ENCODE results near the gene TRPM3. TPM values are rescaled to one million over a fixed set of nuclear protein-coding genes. Genes with fewer than 3 reads are reported as not detected.

Gene TRPM3
- polyA plus RNA-seq, 3 donors = not detected

GRCh38 chr9:70635790-70636189, 485.6 kb downstream of the TRPM3 start:
- intact Hi-C loops (cut with micrococcal nuclease) = no loop called here
- Mint-ChIP-seq H3K4me3 (no peak overlapping the region), H3K9me3 (no peaks in the 10 kb centered on the region), H3K4me1 (no peaks in the 10 kb centered on the region), H3K27ac (no peak overlapping the region), H3K36me3 (no peaks in the 10 kb centered on the region), H3K27me3 (ENCODE audit: low read depth in 3 of 3) (no peaks in the 10 kb centered on the region)
- 100% methylated on average over 1 of the region's 3 CpGs for WGBS (ENCODE audit: insufficient coverage)
- Histone ChIP-seq H3K4me2 (replicated peaks; ENCODE audit: extremely low read depth, low read length, poor library complexity, severe bottlenecking) (no peak overlapping the region), H3K4me1 (ENCODE audit: control insufficient read depth in 1 of 2, insufficient read depth in 2 of 2, low read length in 2 of 2) (no peaks in the 10 kb centered on the region), H4K20me1 (ENCODE audit: insufficient read depth, low read length) (no peaks in the 10 kb centered on the region), H3K36me3 (replicated peaks in 1 of 2; ENCODE audit: control insufficient read depth in 1 of 2, insufficient read depth in 2 of 2, low read length in 2 of 2) (no peaks in the 10 kb centered on the region), H3K27me3 (ENCODE audit: control insufficient read depth in 2 of 2, insufficient read depth in 2 of 2, low read length in 2 of 2) (no peaks in the 10 kb centered on the region), H3K79me2 (ENCODE audit: insufficient read depth, low read length) (no peaks in the 10 kb centered on the region), H3K9me3 (replicated peaks in 1 of 2; ENCODE audit: control insufficient read depth in 1 of 2, insufficient read depth in 1 of 2, low read length in 2 of 2) (no peaks in the 10 kb centered on the region), H2AFZ (ENCODE audit: insufficient read depth, low read depth, low read length, poor library complexity, severe bottlenecking) (no peak overlapping the region), H3K9ac (ENCODE audit: insufficient read depth, low read length, poor library complexity, severe bottlenecking) (no peak overlapping the region), H3K4me3 (replicated peaks in 1 of 3; ENCODE audit: low read depth in 2 of 3, low read length in 3 of 3) (no peak overlapping the region), H3K27ac (ENCODE audit: low read depth in 1 of 2, low read length in 2 of 2) (no peak overlapping the region)
- DNase-seq = no peak
- no peak for TF ChIP-seq CTCF (IDR thresholded peaks at IDR 0.05)

DNA sequence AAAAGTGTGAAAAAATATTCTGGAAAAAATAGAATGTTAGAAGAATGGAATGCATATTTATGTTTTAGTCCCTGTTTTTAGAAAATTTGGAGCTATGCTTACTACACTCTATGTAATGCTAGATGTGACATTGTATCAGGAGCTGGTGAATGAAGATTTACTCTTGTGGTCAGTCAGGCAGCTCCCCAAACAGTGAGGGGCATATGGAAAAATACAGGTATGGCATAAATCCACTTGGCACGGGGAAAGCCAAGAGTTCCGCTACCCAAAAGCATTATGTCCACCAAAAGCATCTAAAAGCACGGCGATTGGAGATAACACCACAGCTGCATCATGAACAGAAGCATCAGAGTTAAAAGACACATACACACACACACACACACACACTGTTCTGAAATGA, 486.7 kb downstream of the TRPM3 start:
- intact Hi-C loops (cut with micrococcal nuclease) = no loop called here
- H3K27me3 ChIP-seq (ENCODE audit: control insufficient read depth in 2 of 2, insufficient read depth in 2 of 2, low read length in 2 of 2) = no peaks in the 10 kb centered on the region

More for the DNA sequence above, 486.7 kb downstream of the TRPM3 start:
- no peak overlapping the region for H3K27ac Mint-ChIP-seq
- TF ChIP-seq CTCF (IDR thresholded peaks at IDR 0.05) = no peak
- no peak overlapping the region for H3K9ac ChIP-seq (ENCODE audit: insufficient read depth, low read length, poor library complexity, severe bottlenecking)
- DNase-seq = no peak
- no peak overlapping the region for H3K4me2 ChIP-seq (replicated peaks; ENCODE audit: extremely low read depth, low read length, poor library complexity, severe bottlenecking)
- no peak overlapping the region for H3K4me3 Mint-ChIP-seq
- no peaks in the 10 kb centered on the region for H3K9me3 Mint-ChIP-seq
- H3K79me2 ChIP-seq (ENCODE audit: insufficient read depth, low read length) = no peaks in the 10 kb centered on the region
- H4K20me1 ChIP-seq (ENCODE audit: insufficient read depth, low read length) = no peaks in the 10 kb centered on the region
- no peaks in the 10 kb centered on the region for H3K36me3 ChIP-seq (replicated peaks in 1 of 2; ENCODE audit: control insufficient read depth in 1 of 2, insufficient read depth in 2 of 2, low read length in 2 of 2)
- WGBS (ENCODE audit: insufficient coverage) = 100% methylated on average over 3 of the region's 4 CpGs
- H3K4me3 ChIP-seq (replicated peaks in 1 of 3; ENCODE audit: low read depth in 2 of 3, low read length in 3 of 3) = no peak overlapping the region
- no peaks in the 10 kb centered on the region for H3K4me1 ChIP-seq (ENCODE audit: control insufficient read depth in 1 of 2, insufficient read depth in 2 of 2, low read length in 2 of 2)
- peaks cover 1% of the 10 kb centered on the region for H3K4me1 Mint-ChIP-seq
- H3K9me3 ChIP-seq (replicated peaks in 1 of 2; ENCODE audit: control insufficient read depth in 1 of 2, insufficient read depth in 1 of 2, low read length in 2 of 2) = no peaks in the 10 kb centered on the region
- no peak overlapping the region for H3K27ac ChIP-seq (ENCODE audit: low read depth in 1 of 2, low read length in 2 of 2)
- no peak overlapping the region for H2AFZ ChIP-seq (ENCODE audit: insufficient read depth, low read depth, low read length, poor library complexity, severe bottlenecking)
- H3K36me3 Mint-ChIP-seq = no peaks in the 10 kb centered on the region
- H3K27me3 Mint-ChIP-seq (ENCODE audit: low read depth in 3 of 3) = no peaks in the 10 kb centered on the region

Measured in CD14-positive monocyte (primary cell).